Tibial nerve (tissue), 3 donors: Measurements from ENCODE around the gene LRFN3.

Experiments
- CTCF ChIP-seq, 5 experiments: fragments of 200-600 bp in 3 of 5; fragments of 450-650 bp in 2 of 5; sonication (generic) in 3 of 5; IDR thresholded peaks; one replicate each; pipeline ENCODE4 v1.5.1; 2016 to 2019; ENCODE audit warnings: antibody characterized with exemption in 5 of 5, mild to moderate bottlenecking in 3 of 5, moderate library complexity in 2 of 5
- POLR2A ChIP-seq, 2 donors: fragments of 450-650 bp; IDR thresholded peaks; one replicate each; pipeline ENCODE4 v1.6.1; 2017; ENCODE audit warnings: antibody characterized with exemption in 2 of 2, mild to moderate bottlenecking in 2 of 2, moderate library complexity in 2 of 2

- TF ChIP-seq POLR2A (IDR thresholded peaks at IDR 0.05): no peak
- no peak for TF ChIP-seq CTCF (IDR thresholded peaks at IDR 0.05)
Observed at GRCh38 chr19:35929876-35930275, 6.3 kb upstream of the LRFN3 start.
